M059J (cell line): ENCODE results near the gene WBP1L. TPM values are rescaled to one million over a fixed set of nuclear protein-coding genes. Genes with fewer than 3 reads are reported as not detected.
A peak's percentile ranks its signal among the peaks of the same experiment; 100 is the strongest.
"Not testable (repeated sequence)": the region's sequence is repeated elsewhere in the genome, so short reads cannot be mapped to it uniquely, and the experiment has no call there.

Source experiments
- DNase-seq: peaks from one replicate; pipeline ENCODE4 v3.0.0-alpha.2; 2012; ENCODE audit warnings: low read depth
- total RNA-seq: library from RNA; depleted of rRNA; stranded (reverse); fragments of >200 nt; shearing (Covaris generic); gene quantifications from 2 replicates; pipeline ENCODE4 v1.2.3, GENCODE V29; 2014

Gene WBP1L
- total RNA-seq, 1 experiment from 2014 or later, result 31.3 TPM

DNA sequence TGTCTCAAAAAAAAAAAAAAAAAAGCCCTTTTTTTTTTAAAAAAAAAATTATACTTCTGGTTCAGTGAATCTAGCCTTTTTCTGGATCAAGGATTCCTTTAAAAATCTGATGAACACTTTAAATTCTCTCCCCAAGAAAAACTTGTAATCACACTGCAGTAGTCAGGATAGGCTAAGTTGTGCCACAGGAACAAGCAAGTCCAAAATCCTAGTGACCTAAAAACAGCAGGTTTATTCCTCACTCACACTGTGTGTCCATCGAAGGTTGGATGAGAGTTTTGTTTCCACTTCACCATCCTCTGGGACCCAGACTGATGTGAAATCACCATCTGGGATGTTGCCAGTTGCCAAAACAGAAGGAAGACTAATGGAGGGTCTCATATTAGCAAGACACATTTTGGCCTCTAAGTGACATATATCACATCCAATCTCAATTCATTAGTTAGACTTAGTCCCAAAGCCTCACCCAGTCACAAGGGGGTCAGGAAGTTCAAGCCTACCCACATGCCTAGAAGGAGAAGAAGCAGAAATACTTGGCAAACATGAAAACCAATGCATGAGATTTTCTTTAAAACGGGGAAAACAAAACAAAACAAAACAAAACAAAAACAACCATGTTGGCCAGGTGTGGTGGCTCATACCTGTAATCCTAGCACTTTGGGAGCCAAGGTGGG lies 60.8 kb downstream of the WBP1L start:
- no peak for DNase-seq

DNA sequence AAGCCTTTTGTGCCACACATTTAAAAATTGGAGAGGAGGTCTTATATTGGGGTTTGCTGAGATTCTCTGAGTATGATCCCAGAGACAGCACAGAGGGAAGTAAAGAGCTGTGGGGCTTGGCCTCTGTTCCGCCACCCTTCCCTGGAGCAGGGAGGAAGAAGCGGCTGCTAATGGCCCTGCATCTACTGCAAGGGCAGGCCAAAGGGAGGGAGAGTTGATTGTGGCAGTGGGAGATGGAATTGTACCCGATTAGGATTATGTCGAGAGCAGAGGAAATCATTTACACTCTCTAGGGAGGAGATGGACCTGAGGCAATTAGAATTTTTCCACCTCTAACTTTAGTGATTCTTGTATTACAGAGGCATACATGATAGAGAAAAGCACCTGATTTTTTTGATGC lies 64.6 kb downstream of the WBP1L start:
- no peak for DNase-seq

DNA sequence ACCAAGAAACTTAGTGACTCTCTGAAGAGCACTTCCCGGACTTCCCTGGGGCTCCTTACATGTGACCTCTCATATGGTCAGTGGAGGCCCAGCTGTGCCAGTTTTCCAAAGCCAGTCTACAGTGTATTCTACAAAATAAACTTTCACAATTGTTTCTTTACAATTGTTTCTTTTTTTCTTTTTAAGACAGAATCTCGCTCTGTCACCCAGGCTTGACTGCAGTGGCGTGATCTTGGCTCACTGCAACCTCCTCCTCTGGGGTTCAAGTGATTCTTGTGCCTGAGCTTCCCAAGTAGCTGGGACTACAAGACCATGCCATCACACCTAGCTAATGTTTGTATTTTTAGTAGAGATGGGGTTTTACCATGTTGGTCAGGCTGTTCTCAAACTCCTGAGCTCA lies 67.6 kb downstream of the WBP1L start:
- DNase-seq, result no peak

DNA sequence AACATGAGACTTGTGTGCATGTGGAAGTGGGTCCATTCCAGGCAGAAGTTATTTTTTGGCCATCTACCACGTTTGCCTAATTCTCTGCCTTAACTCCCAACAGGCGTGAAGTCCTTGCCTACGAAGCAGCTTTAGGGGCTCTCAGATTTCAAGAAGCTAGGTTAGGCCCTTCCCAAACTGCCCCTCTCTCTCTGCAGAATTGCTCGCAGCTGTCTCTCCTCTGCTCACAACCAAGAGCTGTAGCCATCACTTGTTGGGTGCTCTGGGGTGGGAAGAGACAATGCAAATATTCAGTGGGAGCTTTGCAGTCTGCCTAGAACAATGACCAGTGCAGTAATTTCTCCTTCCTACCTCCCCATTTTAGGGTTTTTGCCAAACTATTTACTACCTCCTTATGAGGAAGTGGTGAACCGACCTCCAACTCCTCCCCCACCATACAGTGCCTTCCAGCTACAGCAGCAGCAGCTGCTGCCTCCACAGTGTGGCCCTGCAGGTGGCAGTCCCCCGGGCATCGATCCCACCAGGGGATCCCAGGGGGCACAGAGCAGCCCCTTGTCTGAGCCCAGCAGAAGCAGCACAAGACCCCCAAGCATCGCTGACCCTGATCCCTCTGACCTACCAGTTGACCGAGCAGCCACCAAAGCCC lies 68.6 kb downstream of the WBP1L start:
- peak; percentile 15 for DNase-seq

DNA sequence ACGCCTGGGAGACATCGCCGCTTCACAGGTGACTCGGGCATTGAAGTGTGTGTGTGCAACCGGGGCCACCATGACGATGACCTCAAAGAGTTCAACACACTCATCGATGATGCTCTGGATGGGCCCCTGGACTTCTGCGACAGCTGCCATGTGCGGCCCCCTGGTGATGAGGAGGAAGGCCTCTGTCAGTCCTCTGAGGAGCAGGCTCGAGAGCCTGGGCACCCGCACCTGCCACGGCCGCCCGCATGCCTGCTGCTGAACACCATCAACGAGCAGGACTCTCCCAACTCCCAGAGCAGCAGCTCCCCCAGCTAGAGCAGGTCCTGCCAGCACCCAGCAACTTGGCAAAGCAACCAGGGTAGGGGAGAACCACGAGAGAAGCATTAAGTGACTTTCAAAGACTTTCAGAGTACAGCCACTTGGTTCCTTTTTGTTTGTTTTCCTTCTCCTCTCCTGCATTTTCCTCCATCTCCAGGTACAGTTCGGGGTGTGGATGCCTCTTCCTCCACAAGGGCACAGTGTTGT lies 69.3 kb downstream of the WBP1L start:
- no peak for DNase-seq

DNA sequence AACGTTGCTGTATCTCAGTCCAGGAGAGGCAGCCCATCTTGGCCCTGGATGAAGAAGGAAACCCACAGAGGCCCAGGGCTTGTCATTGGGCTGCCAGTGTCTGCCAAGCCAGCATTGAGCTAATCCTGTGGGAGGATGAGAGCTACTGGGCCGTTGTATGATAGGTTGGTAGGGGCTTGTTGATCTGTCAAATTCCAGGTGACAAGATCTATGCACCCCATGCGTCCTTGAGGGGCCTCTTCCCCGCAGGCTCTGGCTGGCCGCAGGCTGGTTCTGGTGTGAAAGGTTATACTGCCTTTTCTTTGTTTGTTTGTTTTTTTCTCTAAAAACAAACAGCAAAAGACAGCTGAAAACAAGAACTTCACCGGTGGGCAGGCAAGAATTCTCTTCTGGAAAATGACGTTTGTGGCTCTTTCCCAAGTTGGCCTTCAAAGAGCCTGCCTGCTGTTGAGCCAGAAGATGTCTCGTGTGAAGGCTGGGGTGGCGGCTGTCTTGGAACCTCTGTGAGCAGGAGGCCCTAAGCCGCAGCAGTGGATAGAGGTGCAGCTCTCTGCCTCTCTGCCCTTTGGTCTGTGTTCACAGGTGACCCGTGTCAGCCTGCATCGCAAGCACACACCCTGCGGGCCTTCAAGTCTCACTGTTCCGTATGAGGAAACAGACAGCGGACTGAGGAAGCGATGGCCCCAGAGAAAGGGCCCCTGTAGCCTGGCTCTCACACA lies 70.1 kb downstream of the WBP1L start:
- DNase-seq, result peak; percentile 24

DNA sequence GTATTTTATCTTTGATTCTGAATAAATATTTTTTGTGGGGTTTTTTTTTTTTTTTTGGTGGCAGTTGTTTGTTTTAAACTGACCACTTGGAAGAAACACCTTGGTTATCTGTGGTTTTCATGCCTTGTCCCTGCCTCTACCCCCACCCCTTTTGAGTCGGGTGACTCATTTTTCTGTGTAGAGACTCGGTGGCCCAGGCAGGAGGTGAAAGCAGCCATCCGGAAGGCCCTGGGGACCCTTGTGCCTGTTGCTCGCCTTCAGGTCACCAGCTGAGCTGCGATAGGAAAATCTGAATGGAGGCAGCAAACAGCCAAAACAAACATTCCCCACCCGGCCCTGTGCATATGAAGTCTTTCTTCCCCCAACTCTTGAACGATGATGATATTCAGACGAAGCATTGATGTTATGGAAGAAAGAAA lies 70.7 kb downstream of the WBP1L start:
- peak; percentile 77 for DNase-seq

DNA sequence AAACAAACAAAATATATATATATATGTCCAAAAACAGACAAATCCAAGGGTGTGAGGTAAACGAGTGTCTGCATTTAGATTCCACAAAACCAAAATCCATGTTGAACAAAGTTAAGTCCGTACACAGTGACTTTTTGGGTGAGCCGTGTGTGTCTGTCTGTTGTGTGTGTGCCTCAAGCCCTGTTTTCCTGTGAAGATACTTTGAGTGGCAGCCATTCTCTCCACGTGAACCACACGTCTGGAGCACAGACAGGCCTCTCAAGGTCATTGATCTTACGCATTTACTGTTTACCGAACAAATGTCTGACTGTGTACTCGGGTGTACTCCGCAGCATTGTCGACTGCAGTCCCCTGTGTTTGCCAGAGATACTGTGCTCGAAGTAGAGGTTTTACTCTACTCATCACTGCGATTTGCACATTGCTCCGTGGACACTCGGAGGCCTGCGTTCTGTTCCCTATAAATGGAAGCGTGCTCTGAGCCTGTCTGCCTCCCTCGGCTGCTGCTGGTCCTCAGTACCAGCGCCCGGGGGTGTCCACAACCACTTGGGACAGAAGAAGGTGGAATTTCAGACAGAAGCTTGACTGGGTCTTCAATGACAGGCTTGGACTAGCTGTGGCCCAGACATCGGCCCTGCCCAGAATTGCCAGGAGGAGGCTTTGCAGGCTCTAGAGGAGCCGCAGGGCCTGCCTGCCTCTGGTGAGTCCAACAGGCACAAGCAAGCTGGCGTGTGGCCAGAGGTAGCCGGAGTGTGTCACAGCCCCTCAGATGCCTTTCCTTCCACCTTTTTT lies 71.3 kb downstream of the WBP1L start:
- DNase-seq, result peak; percentile 70

DNA sequence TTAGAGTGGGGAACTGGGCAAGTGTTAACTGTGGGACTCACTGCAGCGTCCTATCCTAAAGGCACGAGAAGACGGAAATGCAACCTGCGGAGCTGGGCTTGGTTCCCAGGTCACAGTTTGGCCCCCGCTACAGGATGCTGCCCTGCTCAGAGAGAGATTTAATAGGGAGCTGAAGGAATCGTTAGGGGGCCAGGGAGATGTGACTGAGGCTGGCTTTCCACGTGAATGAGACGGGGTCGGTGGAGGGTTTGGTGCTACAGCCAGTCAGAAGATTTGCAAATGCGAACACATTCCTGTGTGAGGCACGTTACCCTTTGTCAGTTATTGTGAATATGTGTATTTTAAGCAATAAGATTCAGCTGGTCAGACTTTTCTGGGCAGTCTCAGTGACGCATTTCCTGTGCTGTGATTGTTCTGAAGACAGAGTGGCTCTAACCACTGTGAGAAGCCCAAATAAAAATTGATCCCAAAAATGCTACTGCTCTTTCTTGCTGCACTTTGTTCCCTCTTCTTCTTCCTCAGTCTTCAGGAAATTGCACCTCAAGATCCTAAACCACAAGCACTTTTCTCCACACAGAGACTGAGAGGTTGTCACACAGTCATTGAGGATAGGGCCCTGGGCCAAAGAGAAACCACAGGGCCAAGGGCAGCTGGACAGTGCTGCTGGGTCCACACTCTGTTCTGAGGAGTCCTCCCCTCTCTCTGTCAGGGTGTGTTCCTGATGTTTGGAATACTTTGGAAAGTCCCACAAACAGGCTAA lies 72.2 kb downstream of the WBP1L start:
- peak; percentile 70 for DNase-seq

DNA sequence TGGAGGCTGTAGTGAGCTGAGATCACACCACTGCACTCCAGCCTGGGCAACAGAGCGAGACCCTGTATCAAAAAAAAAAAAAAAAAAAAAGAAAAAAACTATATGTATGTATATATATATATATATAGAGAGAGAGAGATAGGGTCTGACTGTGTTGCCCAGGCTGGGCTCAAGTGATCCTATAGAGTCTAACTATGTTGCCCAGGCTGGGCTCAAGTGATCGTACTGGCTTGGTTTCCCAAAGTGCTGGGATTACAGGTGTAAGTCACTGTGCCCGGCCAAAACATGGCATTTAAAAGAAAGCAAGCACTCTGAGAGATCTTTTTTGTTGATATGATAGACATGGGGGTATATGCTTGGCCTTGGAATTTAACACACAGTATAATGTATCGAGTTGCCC lies 73.4 kb downstream of the WBP1L start:
- DNase-seq, result no peak

DNA sequence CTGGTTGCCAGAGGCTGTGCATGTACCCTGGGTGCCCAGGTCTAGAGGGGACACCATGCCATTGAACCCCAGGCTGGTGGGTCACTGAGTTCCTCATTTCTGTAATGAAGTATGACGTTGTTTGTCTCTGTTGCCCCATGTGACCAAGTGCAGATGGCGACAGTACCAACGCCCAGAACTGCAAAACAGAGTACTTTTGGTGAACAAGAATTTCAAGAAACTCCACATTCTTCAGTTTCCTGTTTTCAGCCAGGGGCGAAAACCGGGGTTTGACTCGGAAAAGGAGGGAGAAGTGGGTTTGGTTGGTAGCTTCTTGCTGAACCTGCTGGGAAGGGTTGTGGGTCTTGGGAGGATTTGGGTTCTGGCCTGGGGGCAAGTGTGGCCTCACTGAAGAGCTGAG lies 75.3 kb downstream of the WBP1L start:
- no peak for DNase-seq

DNA sequence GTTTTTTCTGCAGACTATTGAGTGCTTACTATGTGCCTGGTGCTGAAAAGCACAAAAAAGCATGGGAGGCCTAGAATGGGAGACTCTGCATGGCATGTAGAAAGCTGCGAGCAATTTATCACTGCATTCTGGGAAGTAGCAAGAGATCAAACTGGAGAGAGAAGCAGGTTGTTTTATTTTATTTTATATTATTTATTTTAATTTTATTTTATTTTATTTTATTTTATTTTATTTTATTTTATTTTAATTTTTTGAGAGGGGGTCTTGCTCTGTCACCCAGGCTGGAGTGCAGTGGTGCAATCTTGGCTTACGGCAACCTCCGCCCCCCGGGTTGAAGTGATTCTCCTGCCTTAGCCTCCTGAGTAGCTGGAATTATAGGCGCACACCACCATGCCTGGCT lies 76.3 kb downstream of the WBP1L start:
- not testable (repeated sequence) for DNase-seq

DNA sequence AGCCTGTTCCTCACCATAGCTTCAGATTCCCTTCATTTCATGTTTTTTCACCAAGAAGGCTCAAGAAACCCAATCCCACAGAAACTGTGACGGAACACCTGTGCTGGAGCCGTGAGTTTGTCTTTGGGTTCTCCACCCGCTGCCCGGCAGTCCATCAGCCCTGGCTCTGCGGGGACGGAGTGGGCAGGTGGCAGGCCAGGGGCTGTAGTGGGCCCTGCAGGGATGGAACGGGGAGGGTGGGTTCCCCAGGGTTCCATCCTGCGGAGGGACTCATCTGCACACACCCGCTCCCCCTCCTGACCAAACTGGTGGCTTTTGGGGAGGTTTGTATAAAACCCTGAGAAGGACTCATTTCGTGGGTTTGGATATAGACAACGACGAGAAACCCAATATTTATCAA lies 78.5 kb downstream of the WBP1L start:
- no peak for DNase-seq

DNA sequence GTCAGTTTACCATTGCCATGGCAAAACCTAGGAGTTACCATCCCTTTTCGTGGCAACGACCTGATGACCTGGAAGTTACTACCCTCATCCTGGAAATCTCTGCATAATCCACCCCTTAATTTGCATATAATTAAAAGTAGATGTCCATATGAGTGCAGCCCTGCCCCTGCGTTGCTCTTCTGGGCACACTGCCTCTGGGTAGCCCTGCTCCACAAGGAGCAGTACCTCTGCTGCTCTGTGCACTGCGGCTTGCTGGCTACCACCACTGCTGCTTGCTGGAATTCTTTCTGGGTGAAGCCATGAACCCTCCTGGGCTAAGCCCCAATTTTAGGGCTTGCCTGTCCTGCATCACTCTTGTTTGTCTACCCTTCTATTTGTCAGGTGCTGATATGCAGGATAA lies 80.9 kb downstream of the WBP1L start:
- no peak for DNase-seq

DNA sequence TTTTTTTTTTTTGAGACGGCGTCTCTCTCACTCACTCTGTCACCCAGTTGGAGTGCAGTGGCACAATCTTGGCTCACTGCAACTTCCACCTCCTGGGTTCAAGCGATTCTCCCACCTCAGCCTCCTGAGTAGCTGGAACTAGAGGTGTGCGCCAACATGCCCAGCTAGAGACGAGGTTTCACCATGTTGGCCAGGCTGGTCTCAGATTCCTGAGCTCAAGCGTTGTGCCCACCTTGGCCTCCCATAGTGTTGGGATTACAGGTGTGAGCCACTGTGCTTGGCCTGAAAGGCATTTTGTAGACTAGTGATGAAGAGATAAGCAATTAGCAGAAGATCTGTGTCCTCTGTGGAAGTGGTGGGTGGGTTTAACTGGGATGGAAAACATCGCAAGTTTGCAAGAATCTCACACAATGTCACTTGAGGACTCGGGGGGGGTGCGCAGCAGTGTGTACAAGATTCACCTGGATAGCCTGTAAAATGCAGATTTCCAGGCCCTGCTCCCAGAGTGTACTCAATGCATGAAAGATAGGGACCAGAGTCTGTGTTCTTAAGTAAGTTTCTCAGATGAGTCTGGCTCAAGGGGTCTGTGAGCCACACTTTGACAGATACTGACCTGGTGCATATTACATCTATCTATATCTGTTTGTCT lies 82.5 kb downstream of the WBP1L start:
- no peak for DNase-seq

DNA sequence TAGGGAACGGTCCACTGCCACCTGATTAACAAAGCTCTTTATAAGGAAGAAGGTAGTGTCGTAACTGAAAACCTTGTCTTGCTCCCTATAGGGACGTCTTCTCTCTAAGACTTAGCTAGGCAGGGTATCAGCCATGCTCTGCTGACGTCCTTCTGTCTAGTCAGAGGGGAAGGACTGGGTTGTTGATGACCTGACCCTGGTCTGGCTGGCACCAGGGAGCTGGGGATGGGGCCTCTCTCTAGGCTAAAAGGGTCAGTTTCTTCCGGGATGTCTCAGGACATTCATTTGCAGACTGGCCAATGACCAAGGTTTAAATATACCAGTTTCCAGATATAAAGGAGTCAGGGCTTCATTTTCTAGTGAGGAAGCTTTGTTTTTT lies 83.8 kb downstream of the WBP1L start:
- DNase-seq, result no peak

DNA sequence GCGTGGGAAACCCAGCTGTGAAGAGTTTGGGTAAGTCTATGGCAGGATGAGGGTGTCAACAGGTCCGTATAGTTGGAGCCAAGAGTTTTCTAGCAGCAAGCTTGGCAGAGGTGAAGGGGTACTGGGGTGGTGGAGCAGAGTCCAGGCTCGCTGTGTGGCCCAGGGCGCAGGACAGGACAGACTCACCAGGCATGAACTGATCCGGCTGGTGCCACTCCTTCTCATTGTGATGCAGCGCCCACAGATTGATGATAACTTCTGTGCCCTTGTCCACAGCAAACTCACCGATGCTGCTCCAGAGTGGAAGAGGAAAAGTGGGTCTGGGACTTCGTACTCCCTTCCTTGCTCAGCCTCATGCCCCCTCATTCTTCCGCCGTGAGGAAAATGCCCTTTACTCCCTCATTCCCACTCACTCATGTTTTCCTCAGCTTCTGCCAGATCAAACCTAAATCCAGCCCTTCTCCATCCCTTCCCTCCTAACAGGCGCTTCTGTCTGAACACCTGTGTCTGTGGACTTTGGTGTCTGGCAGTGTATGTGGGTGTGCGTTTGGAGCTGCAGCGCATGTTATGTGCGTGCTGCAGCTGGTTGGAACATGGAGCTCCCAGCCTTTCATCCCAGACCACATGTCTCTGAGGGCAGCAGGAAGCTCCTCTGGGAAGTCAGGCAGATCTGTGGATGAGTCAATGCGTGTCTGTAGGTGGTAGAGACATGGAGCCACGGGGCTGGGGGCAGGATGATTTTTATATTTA lies 87.7 kb downstream of the WBP1L start:
- DNase-seq, result no peak

DNA sequence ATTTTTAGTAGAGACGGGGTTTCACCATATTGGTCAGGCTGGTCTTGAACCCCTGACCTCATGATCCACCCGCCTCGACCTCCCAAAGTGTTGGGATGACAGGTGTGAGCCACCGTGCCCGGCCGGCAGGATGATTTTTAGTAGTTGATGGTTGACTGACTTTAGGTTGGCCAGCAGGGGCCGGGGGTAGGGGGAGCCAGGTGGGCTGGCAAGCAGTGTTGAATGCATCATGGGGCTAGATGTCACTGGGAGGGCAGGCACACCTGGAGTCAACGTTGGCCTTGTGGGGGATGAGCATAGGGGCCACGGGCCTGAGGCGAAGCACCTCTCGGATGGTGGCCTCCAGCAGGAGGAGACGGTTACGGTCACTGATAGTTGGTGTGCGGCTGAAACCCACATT lies 88.5 kb downstream of the WBP1L start:
- DNase-seq, result no peak

DNA sequence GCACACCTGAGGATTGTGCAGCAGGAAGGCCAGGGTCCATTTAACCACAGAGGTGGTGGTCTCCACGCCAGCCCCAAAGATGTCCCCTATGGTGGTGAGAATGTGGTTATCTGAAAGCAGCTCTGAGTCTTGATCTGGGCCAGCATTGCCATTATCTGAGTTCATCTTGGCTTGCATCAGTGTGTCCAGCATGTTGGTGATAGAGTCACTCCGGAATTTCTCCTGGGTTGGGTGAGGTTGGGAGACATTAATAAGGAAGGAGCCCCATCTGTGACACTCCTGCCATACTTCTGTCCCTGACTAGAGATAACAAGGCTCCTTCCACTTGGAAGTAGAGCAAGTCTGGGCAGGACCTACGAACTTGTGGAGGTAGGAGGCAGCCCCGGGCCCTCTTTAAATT lies 89.2 kb downstream of the WBP1L start:
- DNase-seq, result peak; percentile 18

DNA sequence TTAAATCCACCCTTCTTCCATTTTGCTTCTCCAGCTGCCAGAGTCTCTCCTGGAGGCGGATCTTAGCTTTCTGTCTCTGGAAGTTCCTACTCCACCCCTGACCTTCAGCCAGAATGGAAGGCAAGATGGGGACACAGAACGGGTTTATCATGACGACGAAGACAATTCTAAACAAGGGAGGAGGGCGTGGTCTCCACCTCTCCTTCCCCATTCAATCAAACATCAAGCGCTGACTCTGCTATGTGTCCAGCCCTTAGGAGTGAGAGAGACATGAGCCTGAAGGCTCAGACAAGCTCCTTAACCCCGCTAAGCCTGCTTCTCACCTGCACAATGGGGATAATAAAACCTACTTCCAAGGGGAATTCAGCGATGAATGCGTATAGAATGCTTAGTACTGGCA lies 90.4 kb downstream of the WBP1L start:
- no peak for DNase-seq
